Adrenal gland (tissue), 12 donors: ENCODE results near the gene SPRR4. TPM values are rescaled to one million over a fixed set of nuclear protein-coding genes. Genes with fewer than 3 reads are reported as not detected.

Experiments used
- DNase-seq, 7 donors: peaks; one replicate each; pipeline ENCODE4 v3.0.0-alpha.2; 2019 to 2020
- H3K27ac ChIP-seq, 5 donors: fragments of 200-600 bp; sonication (generic) in 4 of 5; 1 replicate in 3 of 5; 2 replicates in 2 of 5; pipeline versions ENCODE4 v1.5.1 to v1.8.0; 2016 to 2020; ENCODE audit warnings: mild to moderate bottlenecking in 1 of 5
- H3K27me3 ChIP-seq: fragments of 200-600 bp; 2 replicates; pipeline ENCODE4 v1.8.0; 2021
- H3K36me3 ChIP-seq, 2 donors: fragments of 200-600 bp; replicated peaks in 1 of 2; 1 replicate in 1 of 2; 2 replicates in 1 of 2; pipeline versions ENCODE4 v1.5.1 to v1.8.0; 2018 to 2022
- H3K4me1 ChIP-seq, 2 donors: fragments of 200-600 bp; replicated peaks in 1 of 2; 1 replicate in 1 of 2; 2 replicates in 1 of 2; pipeline versions ENCODE4 v1.5.1 to v1.8.0; 2018 to 2021
- H3K4me3 ChIP-seq, 4 donors: fragments of 200-600 bp; sonication (generic) in 3 of 4; one replicate each; pipeline ENCODE4 v1.5.1; 2016 to 2018
- H3K9me3 ChIP-seq, 3 donors: fragments of 200-600 bp; sonication (generic) in 1 of 3; replicated peaks in 1 of 3; 1 replicate in 2 of 3; 2 replicates in 1 of 3; pipeline versions ENCODE4 v1.5.1 to v1.8.0; 2016 to 2021
- POLR2A ChIP-seq, 2 donors: fragments of 450-650 bp; IDR thresholded peaks; one replicate each; pipeline ENCODE4 v1.6.1; 2017; ENCODE audit warnings: antibody characterized with exemption in 2 of 2, mild to moderate bottlenecking in 2 of 2, moderate library complexity in 1 of 2
- WGBS, 4 donors: extraction: QIAGEN DNeasy Blood & Tissue Kit in 2 of 4; methylation state at CpG; one replicate each; pipeline versions ENCODE4 v1.1.5 to v1.1.7; 2013 to 2017; 5-methylcytosine and 5-hydroxymethylcytosine counted together
- intact Hi-C, 2 donors: fragments of 100-400 bp; cut with DNase I; formaldehyde crosslinking; loops; one replicate each; pipeline versions ENCODE4 v1.14.1 to v1.15.0; 2022 to 2023
- polyA plus RNA-seq, 3 donors: library from polyadenylated mRNA; stranded (reverse); fragments of 200-250 nt in 2 of 3; fragments of 350-450 nt in 1 of 3; fragmentation: Illumina TruSeq in 1 of 3; extraction: RNeasy Lipid Tissue Mini Kit (QIAGEN cat#74804) in 1 of 3; gene quantifications; one replicate each; pipeline ENCODE4 v1.2.3, GENCODE V29; 2013 to 2014
- total RNA-seq, 9 donors: library from RNA; depleted of rRNA in 4 of 9; stranded (reverse); fragments of >200 nt in 4 of 9; fragments of 120-200 nt in 1 of 9; fragmentation: NEBNext Ultra II Directional in 1 of 9; extraction: Animal tissue kit (Norgen Biotek cat#: 25700) in 1 of 9; gene quantifications; one replicate each; pipeline versions ENCODE4 v1.1.0 to v1.2.4, GENCODE V29; 2013 to 2023
- TF ChIP-seq, protein P1 (sequence below), 6 experiments: fragments of 450-650 bp in 4 of 6; fragments of 200-600 bp in 2 of 6; sonication (generic) in 1 of 6; IDR thresholded peaks; 1 replicate in 5 of 6; 2 replicates in 1 of 6; pipeline versions ENCODE4 v1.5.1 to v1.8.0; 2016 to 2021; ENCODE audit warnings: antibody characterized with exemption in 6 of 6, mild to moderate bottlenecking in 2 of 6, moderate library complexity in 1 of 6
- donor health status: healthy with polysubstance abuse.
- donor health status: Bipolar disorder and iron deficiency.
- donor health status: DM: yes; HTN: yes; CAD: no.
- donor health status: DM: no; HTN: no; CAD: no.
- donor health status: DM: no; HTN: no; CAD: no.
- donor health status: DM: yes; HTN: yes; CAD: no.

The SPRR4 gene
- total and polyA plus RNA-seq, 12 donors = not detected

DNA sequence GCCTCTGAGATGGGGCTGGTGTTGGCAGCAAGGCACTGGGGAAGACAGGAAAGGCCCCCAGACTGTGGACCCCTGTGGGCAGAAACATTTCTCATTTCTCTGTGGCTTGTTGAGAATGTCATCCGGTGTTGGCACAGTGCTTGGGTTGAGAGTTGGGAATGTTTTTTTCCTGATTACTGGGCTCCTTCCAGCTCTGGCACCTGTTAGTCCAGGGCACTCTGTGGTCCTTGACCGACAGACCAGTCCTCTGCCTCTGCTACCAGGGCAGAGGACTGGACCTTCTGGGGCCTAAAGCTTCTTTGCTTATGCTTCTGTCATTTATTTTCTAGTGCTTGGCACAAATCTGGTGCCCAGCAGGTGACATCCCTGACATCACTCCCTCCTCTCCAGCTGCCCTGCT is 28.3 kb upstream of the SPRR4 start:
- TF ChIP-seq, protein P1, sequence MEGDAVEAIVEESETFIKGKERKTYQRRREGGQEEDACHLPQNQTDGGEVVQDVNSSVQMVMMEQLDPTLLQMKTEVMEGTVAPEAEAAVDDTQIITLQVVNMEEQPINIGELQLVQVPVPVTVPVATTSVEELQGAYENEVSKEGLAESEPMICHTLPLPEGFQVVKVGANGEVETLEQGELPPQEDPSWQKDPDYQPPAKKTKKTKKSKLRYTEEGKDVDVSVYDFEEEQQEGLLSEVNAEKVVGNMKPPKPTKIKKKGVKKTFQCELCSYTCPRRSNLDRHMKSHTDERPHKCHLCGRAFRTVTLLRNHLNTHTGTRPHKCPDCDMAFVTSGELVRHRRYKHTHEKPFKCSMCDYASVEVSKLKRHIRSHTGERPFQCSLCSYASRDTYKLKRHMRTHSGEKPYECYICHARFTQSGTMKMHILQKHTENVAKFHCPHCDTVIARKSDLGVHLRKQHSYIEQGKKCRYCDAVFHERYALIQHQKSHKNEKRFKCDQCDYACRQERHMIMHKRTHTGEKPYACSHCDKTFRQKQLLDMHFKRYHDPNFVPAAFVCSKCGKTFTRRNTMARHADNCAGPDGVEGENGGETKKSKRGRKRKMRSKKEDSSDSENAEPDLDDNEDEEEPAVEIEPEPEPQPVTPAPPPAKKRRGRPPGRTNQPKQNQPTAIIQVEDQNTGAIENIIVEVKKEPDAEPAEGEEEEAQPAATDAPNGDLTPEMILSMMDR (IDR thresholded peaks at IDR 0.05) = no peak
- no peak for TF ChIP-seq POLR2A (IDR thresholded peaks at IDR 0.05)
- no peaks in the 10 kb centered on the region for H3K36me3 ChIP-seq
- no peak overlapping the region for H3K4me3 ChIP-seq
- WGBS, 4 donors = 70 to 91% (median 79%) methylated on average over 1 to 2 of the region's 2 CpGs
- no peak for DNase-seq
- H3K4me1 ChIP-seq = no peaks in the 10 kb centered on the region
- no peaks in the 10 kb centered on the region for H3K27me3 ChIP-seq
- no peak overlapping the region for H3K27ac ChIP-seq
- no peaks in the 10 kb centered on the region for H3K9me3 ChIP-seq
- intact Hi-C loops = no loop called here

DNA sequence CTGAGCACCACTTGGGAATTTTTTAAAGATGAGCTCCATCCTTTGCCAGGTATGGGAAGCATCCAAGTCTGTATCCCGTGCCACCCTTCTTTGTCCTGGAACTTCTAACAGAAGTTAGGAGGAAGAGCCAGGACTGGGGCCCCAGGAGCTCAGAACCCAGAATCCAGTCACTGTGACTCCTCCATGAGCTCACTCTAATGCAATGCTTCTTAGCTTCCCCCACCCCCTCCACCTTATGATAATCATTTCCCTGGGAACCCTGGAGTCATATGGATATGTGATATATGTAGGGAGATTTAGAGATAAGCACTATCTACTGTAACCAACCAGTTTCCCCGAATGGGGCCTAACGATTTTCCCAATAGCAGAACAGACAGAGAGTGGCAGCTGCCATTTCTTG is 24.2 kb upstream of the SPRR4 start:
- no peak for TF ChIP-seq POLR2A (IDR thresholded peaks at IDR 0.05)
- TF ChIP-seq, protein P1 (IDR thresholded peaks at IDR 0.05) = no peak
- intact Hi-C loops = no loop called here
- no peak overlapping the region for H3K4me3 ChIP-seq
- no peaks in the 10 kb centered on the region for H3K36me3 ChIP-seq
- H3K27me3 ChIP-seq = no peaks in the 10 kb centered on the region
- H3K9me3 ChIP-seq = no peaks in the 10 kb centered on the region
- H3K4me1 ChIP-seq = no peaks in the 10 kb centered on the region
- no peak for DNase-seq
- no peak overlapping the region for H3K27ac ChIP-seq
- 74 to 88% (median 79%) methylated on average over 3 of the region's 3 CpGs for WGBS, 4 donors

DNA sequence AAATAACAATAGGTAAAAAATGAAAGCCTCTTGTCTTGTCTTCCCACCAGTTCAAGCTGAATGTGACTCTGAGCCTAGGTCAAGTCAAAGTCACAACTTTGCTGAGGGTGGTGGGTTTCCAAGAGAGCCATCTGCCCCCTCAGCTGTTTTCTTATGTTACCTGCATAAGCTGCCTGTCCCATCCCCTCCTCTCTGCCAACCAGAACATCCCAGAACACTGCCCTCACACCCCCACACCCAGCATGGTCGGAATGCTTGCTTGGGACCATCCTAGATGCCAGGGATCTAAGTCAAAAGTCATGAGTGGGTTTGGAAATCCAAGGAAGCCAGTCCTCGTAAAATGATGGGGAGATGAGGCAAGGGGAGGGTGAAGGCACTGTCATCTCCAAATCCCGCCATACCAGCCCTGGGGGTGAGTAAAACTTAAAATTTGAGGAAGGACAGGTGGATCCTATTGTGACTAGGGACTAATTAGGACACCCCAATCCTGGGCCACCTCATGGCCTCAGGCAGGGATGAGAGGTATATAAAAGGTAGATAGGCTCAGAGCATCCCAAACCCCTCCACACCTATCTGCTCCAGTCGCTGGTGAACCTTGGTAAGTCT is 23.7 kb upstream of the SPRR4 start, which contains the start of gene SPRR5:
Gene SPRR5, plus strand, starts transcription at position 556 of the 606 bp plus-strand sequence. CDS start 1,349 bp downstream, outside the sequence.
- DNase-seq = no peak
- whole genome bisulfite sequencing, 4 donors = 76 to 85% (median 84%) methylated on average over 4 of the region's 4 CpGs
- no peaks in the 10 kb centered on the region for H3K4me1 ChIP-seq
- no peaks in the 10 kb centered on the region for H3K36me3 ChIP-seq
- no peak for TF ChIP-seq POLR2A (IDR thresholded peaks at IDR 0.05)
- TF ChIP-seq, protein P1 (IDR thresholded peaks at IDR 0.05) = no peak
- intact Hi-C loops = no loop called here
- no peak within 1 kb of the TSS for H3K27ac ChIP-seq
- no peaks in the 10 kb centered on the region for H3K27me3 ChIP-seq
- H3K4me3 ChIP-seq = no peak within 1 kb of the TSS
- no peaks in the 10 kb centered on the region for H3K9me3 ChIP-seq

DNA sequence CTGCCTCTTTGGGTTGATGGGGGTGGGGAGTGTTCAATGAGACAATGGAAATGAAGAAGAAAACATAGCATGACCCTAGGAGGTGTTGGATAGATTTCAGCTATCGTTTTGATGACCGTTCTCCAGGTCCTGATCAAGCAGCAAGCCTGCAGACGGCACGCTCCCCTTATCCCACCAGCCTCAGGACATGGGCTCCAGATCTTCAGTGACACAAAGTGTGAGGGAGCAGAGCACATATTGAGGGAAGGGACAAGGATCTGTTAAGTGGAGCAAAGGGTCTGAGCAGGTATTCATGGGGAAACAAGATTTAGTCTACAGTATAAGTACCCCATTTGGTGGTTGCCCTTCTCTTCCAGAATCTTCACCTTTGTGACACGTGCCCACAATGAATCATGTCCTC is 18.7 kb upstream of the SPRR4 start:
- TF ChIP-seq POLR2A (IDR thresholded peaks at IDR 0.05) = no peak
- TF ChIP-seq, protein P1 (IDR thresholded peaks at IDR 0.05) = no peak
- H3K4me1 ChIP-seq = no peaks in the 10 kb centered on the region
- intact Hi-C loops = no loop called here
- 79 to 85% (median 81%) methylated on average over 5 of the region's 5 CpGs for WGBS, 4 donors
- H3K9me3 ChIP-seq = no peaks in the 10 kb centered on the region
- no peaks in the 10 kb centered on the region for H3K27me3 ChIP-seq
- no peaks in the 10 kb centered on the region for H3K36me3 ChIP-seq
- no peak overlapping the region for H3K4me3 ChIP-seq
- no peak overlapping the region for H3K27ac ChIP-seq
- DNase-seq = no peak
